HCT116 (cell line): ENCODE data around the gene BBX. TPM values are rescaled to one million over a fixed set of nuclear protein-coding genes. Genes with fewer than 3 reads are reported as not detected.

Experiments used
- ATAC-seq: fragments of 200-7000 bp; cut with Tn5 transposase; 2 replicates; pipeline ENCODE4 v1.9.1; 2020; ENCODE audit warnings: mild to moderate bottlenecking, moderate library complexity
- BruUV-seq: library from RNA; stranded (reverse); fragments of 400-500 nt; replicated peaks from 2 replicates; lab custom pipeline; 2021; lab: Mats Ljungman, UMichigan
- CTCF ChIA-PET: fragments of 300-600 bp; sonication (Branson Sonifier 250); formaldehyde crosslinking; loops from one replicate; lab custom pipeline; 2021; ENCODE audit warnings: antibody characterized with exemption; lab: Charles Lee
- POLR2A ChIA-PET: fragments of 300-600, 350-600 bp; sonication (Branson Sonifier 250); formaldehyde crosslinking; loops from one replicate; lab custom pipeline; 2021; ENCODE audit warnings: antibody characterized with exemption; lab: Charles Lee
- RAD21 ChIA-PET, 2 experiments: fragments of 300-600 bp; sonication (Branson Sonifier 250); formaldehyde crosslinking; loops; one replicate each; lab custom pipeline; 2023; ENCODE audit warnings: low total read pairs in 2 of 2; ENCODE audit not compliant: uncharacterized antibody in 2 of 2, unreplicated experiment in 2 of 2, low non-redundant PET in 1 of 2; lab: Charles Lee
- DNase-seq: peaks from one replicate; pipeline ENCODE4 v3.0.0-alpha.2; 2010; ENCODE audit warnings: low read depth, low spot score
- H2AFZ ChIP-seq: fragments of 200-600 bp; shearing (Covaris generic), sonication (generic); 2 replicates; pipeline ENCODE4 v1.6.1; 2017; ENCODE audit warnings: low read depth, mixed run types, mixed read lengths, antibody characterized with exemption, low read length; ENCODE audit not compliant: poor library complexity, severe bottlenecking
- H3K27ac ChIP-seq: 2 replicates; pipeline ENCODE4 v1.5.1; 2012; ENCODE audit warnings: low read depth, low read length
- H3K27me3 ChIP-seq: fragments of 200-600 bp; sonication (generic); 2 replicates; pipeline ENCODE4 v1.6.1; 2016; ENCODE audit warnings: mixed run types, low read length, mixed read lengths; ENCODE audit not compliant: insufficient read depth
- H3K36me3 ChIP-seq, 2 experiments: fragments of 200-500 bp in 1 of 2; fragments of 200-600 bp in 1 of 2; sonication (Bioruptor generic) in 1 of 2; sonication (generic) in 1 of 2; 2 replicates each; pipeline versions ENCODE4 v1.5.1 to v1.6.1; 2014 to 2016; ENCODE audit warnings: low read length in 2 of 2, inconsistent platforms in 1 of 2, mixed read lengths in 1 of 2, mixed run types in 1 of 2; ENCODE audit not compliant: insufficient read depth in 2 of 2, control insufficient read depth in 1 of 2
- H3K4me1 ChIP-seq, 2 experiments: fragments of 200-600 bp in 1 of 2; sonication (generic) in 1 of 2; 2 replicates each; pipeline versions ENCODE4 v1.5.1 to v1.6.1; 2012 to 2017; ENCODE audit warnings: low read length in 2 of 2, inconsistent platforms in 1 of 2, mild to moderate bottlenecking in 1 of 2, mixed read lengths in 1 of 2, mixed run types in 1 of 2, moderate library complexity in 1 of 2; ENCODE audit not compliant: insufficient read depth in 2 of 2, control insufficient read depth in 1 of 2
- H3K4me2 ChIP-seq: fragments of 200-600 bp; sonication (generic); 2 replicates; pipeline ENCODE4 v1.6.1; 2017; ENCODE audit warnings: mixed run types, low read length, mixed read lengths
- H3K4me3 ChIP-seq, 2 experiments: fragments of 200-600 bp in 1 of 2; sonication (generic) in 1 of 2; replicated peaks in 1 of 2; 2 replicates each; pipeline ENCODE4 v1.5.1; 2011 to 2016; ENCODE audit warnings: low read length in 2 of 2, control low read depth in 1 of 2, low read depth in 1 of 2, mild to moderate bottlenecking in 1 of 2, mixed read lengths in 1 of 2, mixed run types in 1 of 2
- H3K79me2 ChIP-seq: fragments of 200-600 bp; sonication (generic); 2 replicates; pipeline ENCODE4 v1.6.1; 2017; ENCODE audit warnings: mild to moderate bottlenecking, mixed run types, low read length, moderate library complexity, mixed read lengths; ENCODE audit not compliant: insufficient read depth
- H3K9ac ChIP-seq: fragments of 200-600 bp; sonication (generic); 2 replicates; pipeline ENCODE4 v1.6.1; 2016; ENCODE audit warnings: low read length, mixed read lengths
- H3K9me2 ChIP-seq: fragments of 200-600 bp; sonication (generic), shearing (Covaris generic); 2 replicates; pipeline ENCODE4 v1.6.1; 2017; ENCODE audit warnings: mixed run types, mild to moderate bottlenecking, moderate library complexity; ENCODE audit not compliant: insufficient read depth
- H3K9me3 ChIP-seq, 2 experiments: fragments of 200-500 bp in 1 of 2; fragments of 200-600 bp in 1 of 2; sonication (Bioruptor generic) in 1 of 2; sonication (generic) in 1 of 2; 2 replicates each; pipeline ENCODE4 v1.6.1; 2014 to 2017; ENCODE audit warnings: low read length in 2 of 2, mixed read lengths in 2 of 2, inconsistent platforms in 1 of 2, low read depth in 1 of 2, mild to moderate bottlenecking in 1 of 2, mixed run types in 1 of 2, moderate library complexity in 1 of 2; ENCODE audit not compliant: control insufficient read depth in 1 of 2, insufficient read depth in 1 of 2
- H4K20me1 ChIP-seq: fragments of 200-600 bp; sonication (generic), shearing (Covaris generic); 2 replicates; pipeline ENCODE4 v1.6.1; 2017; ENCODE audit warnings: mixed run types, mild to moderate bottlenecking, moderate library complexity; ENCODE audit not compliant: insufficient read depth
- CBX3 ChIP-seq: IDR thresholded peaks from 2 replicates; pipeline ENCODE4 v1.6.1; 2012; ENCODE audit warnings: low read depth
- EGR1 ChIP-seq: IDR thresholded peaks from 2 replicates; pipeline ENCODE4 v1.6.1; 2012; ENCODE audit warnings: low read depth
- ELF1 ChIP-seq: IDR thresholded peaks from 2 replicates; pipeline ENCODE4 v1.6.1; 2012; ENCODE audit warnings: low read depth, borderline replicate concordance
- EZH2 ChIP-seq: fragments of 200-600 bp; sonication (generic); IDR thresholded peaks from 2 replicates; pipeline ENCODE4 v1.6.1; 2017; ENCODE audit warnings: antibody characterized with exemption, mixed run types
- EZH2phosphoT487 ChIP-seq: fragments of 200-600 bp; IDR thresholded peaks from 2 replicates; pipeline ENCODE4 v1.6.1; 2018; ENCODE audit warnings: antibody characterized with exemption, borderline replicate concordance
- FOSL1 ChIP-seq: IDR thresholded peaks from 2 replicates; pipeline ENCODE4 v1.6.1; 2012; ENCODE audit warnings: low read depth
- JUND ChIP-seq: IDR thresholded peaks from 2 replicates; pipeline ENCODE4 v1.6.1; 2012
- POLR2A ChIP-seq: IDR thresholded peaks from 2 replicates; pipeline ENCODE4 v1.7.0; 2011; ENCODE audit warnings: borderline replicate concordance; ENCODE audit not compliant: insufficient read depth, insufficient read length; ENCODE audit errors: extremely low read depth
- POLR2AphosphoS5 ChIP-seq: IDR thresholded peaks from 2 replicates; pipeline ENCODE4 v1.6.1; 2011; ENCODE audit warnings: mild to moderate bottlenecking, low read depth, low read length, moderate library complexity
- RAD21 ChIP-seq: IDR thresholded peaks from 2 replicates; pipeline ENCODE4 v1.6.1; 2012; ENCODE audit warnings: low read depth, mild to moderate bottlenecking
- SIN3A ChIP-seq: IDR thresholded peaks from 2 replicates; pipeline ENCODE4 v1.6.1; 2012; ENCODE audit warnings: low read depth
- SRF ChIP-seq: IDR thresholded peaks from 2 replicates; pipeline ENCODE4 v1.6.1; 2012; ENCODE audit warnings: low read depth
- TCF7L2 ChIP-seq: IDR thresholded peaks from 2 replicates; pipeline ENCODE4 v1.7.0; 2011; ENCODE audit warnings: borderline replicate concordance, inconsistent platforms; ENCODE audit not compliant: insufficient read depth, insufficient read length; ENCODE audit errors: extremely low read depth
- YY1 ChIP-seq: IDR thresholded peaks from 2 replicates; pipeline ENCODE4 v1.6.1; 2011; ENCODE audit warnings: low read length, low read depth, moderate library complexity, mild to moderate bottlenecking; ENCODE audit not compliant: insufficient replicate concordance; ENCODE audit errors: extremely low read depth
- ZFX ChIP-seq: fragments of 450-650 bp; IDR thresholded peaks from 2 replicates; pipeline ENCODE4 v1.6.1; 2017
- intact Hi-C: fragments of 100-400 bp; cut with micrococcal nuclease; formaldehyde crosslinking; loops from 2 replicates; pipeline ENCODE4 v1.10.0; 2022
- total RNA-seq: library from RNA; stranded (reverse); gene quantifications from one replicate; pipeline ENCODE4 v1.2.1, GENCODE V29; 2021; ENCODE audit not compliant: unreplicated experiment
- TF ChIP-seq, protein P1 (sequence below): IDR thresholded peaks from 2 replicates; pipeline ENCODE4 v1.6.1; 2011; ENCODE audit warnings: mild to moderate bottlenecking, low read length, moderate library complexity; ENCODE audit not compliant: insufficient replicate concordance; ENCODE audit errors: extremely low read depth
- TF ChIP-seq, protein P2 (sequence below): IDR thresholded peaks from 2 replicates; pipeline ENCODE4 v1.6.1; 2012; ENCODE audit warnings: low read depth
- TF ChIP-seq, protein P3 (sequence below): IDR thresholded peaks from 2 replicates; pipeline ENCODE4 v1.6.1; 2012

The BBX gene
- total RNA-seq, 1 experiment from 2014 or later, result 55.6 TPM

DNA sequence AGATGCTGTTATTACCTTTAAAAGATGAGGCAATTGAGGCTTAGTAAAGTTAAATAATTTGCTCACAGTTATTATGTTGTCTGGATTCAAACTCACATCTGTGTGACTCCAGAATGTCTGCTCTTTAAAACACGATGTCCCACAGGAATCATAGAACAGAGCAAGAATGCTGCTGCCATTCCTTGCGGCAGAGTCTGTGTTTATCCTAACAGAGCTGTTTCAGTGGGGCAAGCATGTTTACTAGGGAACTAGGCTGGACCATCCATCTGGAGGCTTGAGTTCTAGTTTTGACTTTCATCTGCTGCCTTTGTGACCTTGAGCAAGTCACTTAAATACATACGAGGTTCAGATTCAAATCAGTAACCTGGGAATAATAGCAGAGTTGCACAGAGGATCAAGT lies 72.1 kb downstream of the BBX start:
- intact Hi-C loops, result no loop called here
- RAD21 ChIA-PET, result no interaction called here

More for the DNA sequence above, 72.1 kb downstream of the BBX start:
- Histone ChIP-seq H3K9me2 (no peaks in the 10 kb centered on the region), H3K4me2 (no peak overlapping the region), H3K4me1 (no peaks in the 10 kb centered on the region), H3K9me3 (no peaks in the 10 kb centered on the region), H2AFZ (no peak overlapping the region), H3K36me3 (no peaks in the 10 kb centered on the region), H3K79me2 (no peaks in the 10 kb centered on the region; the same call in 1 of the 2 replicates), H3K27me3 (no peaks in the 10 kb centered on the region), H3K27ac (no peak overlapping the region), H4K20me1 (no peaks in the 10 kb centered on the region), H3K9ac (no peak overlapping the region), H3K4me3 (no peak overlapping the region)
- BruUV-seq, result no TSS peak
- POLR2A ChIA-PET, result interaction anchor here (0.6 kb wide), 1 partner anchor 1495 kb away, joined by 3 read pairs; no protein-coding TSS in a partner anchor
- ATAC-seq (no peak), DNase-seq (no peak)
- TF ChIP-seq FOSL1, result no peak
- TF ChIP-seq POLR2AphosphoS5, result no peak
- TF ChIP-seq, protein P1, sequence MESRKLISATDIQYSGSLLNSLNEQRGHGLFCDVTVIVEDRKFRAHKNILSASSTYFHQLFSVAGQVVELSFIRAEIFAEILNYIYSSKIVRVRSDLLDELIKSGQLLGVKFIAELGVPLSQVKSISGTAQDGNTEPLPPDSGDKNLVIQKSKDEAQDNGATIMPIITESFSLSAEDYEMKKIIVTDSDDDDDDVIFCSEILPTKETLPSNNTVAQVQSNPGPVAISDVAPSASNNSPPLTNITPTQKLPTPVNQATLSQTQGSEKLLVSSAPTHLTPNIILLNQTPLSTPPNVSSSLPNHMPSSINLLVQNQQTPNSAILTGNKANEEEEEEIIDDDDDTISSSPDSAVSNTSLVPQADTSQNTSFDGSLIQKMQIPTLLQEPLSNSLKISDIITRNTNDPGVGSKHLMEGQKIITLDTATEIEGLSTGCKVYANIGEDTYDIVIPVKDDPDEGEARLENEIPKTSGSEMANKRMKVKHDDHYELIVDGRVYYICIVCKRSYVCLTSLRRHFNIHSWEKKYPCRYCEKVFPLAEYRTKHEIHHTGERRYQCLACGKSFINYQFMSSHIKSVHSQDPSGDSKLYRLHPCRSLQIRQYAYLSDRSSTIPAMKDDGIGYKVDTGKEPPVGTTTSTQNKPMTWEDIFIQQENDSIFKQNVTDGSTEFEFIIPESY, result no peak
- TF ChIP-seq EZH2phosphoT487, result no peak
- TF ChIP-seq EZH2, result no peak
- no peak for TF ChIP-seq TCF7L2
- no peak for TF ChIP-seq ZFX
- TF ChIP-seq, protein P2, sequence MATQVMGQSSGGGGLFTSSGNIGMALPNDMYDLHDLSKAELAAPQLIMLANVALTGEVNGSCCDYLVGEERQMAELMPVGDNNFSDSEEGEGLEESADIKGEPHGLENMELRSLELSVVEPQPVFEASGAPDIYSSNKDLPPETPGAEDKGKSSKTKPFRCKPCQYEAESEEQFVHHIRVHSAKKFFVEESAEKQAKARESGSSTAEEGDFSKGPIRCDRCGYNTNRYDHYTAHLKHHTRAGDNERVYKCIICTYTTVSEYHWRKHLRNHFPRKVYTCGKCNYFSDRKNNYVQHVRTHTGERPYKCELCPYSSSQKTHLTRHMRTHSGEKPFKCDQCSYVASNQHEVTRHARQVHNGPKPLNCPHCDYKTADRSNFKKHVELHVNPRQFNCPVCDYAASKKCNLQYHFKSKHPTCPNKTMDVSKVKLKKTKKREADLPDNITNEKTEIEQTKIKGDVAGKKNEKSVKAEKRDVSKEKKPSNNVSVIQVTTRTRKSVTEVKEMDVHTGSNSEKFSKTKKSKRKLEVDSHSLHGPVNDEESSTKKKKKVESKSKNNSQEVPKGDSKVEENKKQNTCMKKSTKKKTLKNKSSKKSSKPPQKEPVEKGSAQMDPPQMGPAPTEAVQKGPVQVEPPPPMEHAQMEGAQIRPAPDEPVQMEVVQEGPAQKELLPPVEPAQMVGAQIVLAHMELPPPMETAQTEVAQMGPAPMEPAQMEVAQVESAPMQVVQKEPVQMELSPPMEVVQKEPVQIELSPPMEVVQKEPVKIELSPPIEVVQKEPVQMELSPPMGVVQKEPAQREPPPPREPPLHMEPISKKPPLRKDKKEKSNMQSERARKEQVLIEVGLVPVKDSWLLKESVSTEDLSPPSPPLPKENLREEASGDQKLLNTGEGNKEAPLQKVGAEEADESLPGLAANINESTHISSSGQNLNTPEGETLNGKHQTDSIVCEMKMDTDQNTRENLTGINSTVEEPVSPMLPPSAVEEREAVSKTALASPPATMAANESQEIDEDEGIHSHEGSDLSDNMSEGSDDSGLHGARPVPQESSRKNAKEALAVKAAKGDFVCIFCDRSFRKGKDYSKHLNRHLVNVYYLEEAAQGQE, result no peak
- no peak for TF ChIP-seq CBX3
- no peak for TF ChIP-seq EGR1
- TF ChIP-seq SIN3A, result no peak
- no peak for TF ChIP-seq JUND
- TF ChIP-seq, protein P3, sequence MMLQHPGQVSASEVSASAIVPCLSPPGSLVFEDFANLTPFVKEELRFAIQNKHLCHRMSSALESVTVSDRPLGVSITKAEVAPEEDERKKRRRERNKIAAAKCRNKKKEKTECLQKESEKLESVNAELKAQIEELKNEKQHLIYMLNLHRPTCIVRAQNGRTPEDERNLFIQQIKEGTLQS, result no peak
- no peak for TF ChIP-seq SRF
- TF ChIP-seq POLR2A, result no peak
- TF ChIP-seq ELF1, result no peak
- no peak for TF ChIP-seq RAD21
- no peak for TF ChIP-seq YY1
- CTCF ChIA-PET, result no interaction called here
